IMR-90 (cell line): Measurements from ENCODE around the gene ACOT2. TPM values are rescaled to one million over a fixed set of nuclear protein-coding genes. Genes with fewer than 3 reads are reported as not detected.
A peak's percentile ranks its signal among the peaks of the same experiment; 100 is the strongest.
"Not testable (repeated sequence)": the region's sequence is repeated elsewhere in the genome, so short reads cannot be mapped to it uniquely, and the experiment has no call there.

ENCODE experiments used
- ATAC-seq: fragments of 200-7000 bp; cut with Tn5 transposase; 2 replicates; pipeline ENCODE4 v1.9.1; 2020; ENCODE audit warnings: low read depth, mild to moderate bottlenecking, moderate library complexity
- BruUV-seq: library from RNA; stranded (reverse); fragments of 400-500 nt; replicated peaks from 2 replicates; lab custom pipeline; 2021; lab: Mats Ljungman, UMichigan
- CTCF ChIA-PET: fragments of 300-600 bp; formaldehyde crosslinking; extraction: SDS; loops from one replicate; lab custom pipeline; 2021; ENCODE audit warnings: antibody characterized with exemption; lab: Yijun Ruan, JAX
- POLR2A ChIA-PET: fragments of 300-600 bp; sonication (Branson Sonifier 250); formaldehyde crosslinking; loops from one replicate; lab custom pipeline; 2022; ENCODE audit warnings: antibody characterized with exemption; ENCODE audit not compliant: unreplicated experiment; lab: Charles Lee
- DNase-seq: peaks from one replicate; pipeline ENCODE4 v3.0.0; 2013
- H2AFZ ChIP-seq: replicated peaks from 2 replicates; pipeline ENCODE3; 2013; ENCODE audit warnings: low read length, mild to moderate bottlenecking; ENCODE audit not compliant: poor library complexity
- H2AK5ac ChIP-seq: 2 replicates; pipeline ENCODE4 v1.6.1; 2013; ENCODE audit warnings: low read depth, low read length, inconsistent platforms
- H2AK9ac ChIP-seq: replicated peaks from 2 replicates; pipeline ENCODE3; 2013; ENCODE audit warnings: mild to moderate bottlenecking, low read depth, low read length, moderate library complexity; ENCODE audit not compliant: poor library complexity
- H2BK120ac ChIP-seq: 2 replicates; pipeline ENCODE4 v1.6.1; 2013; ENCODE audit warnings: low read depth, low read length, inconsistent platforms
- H2BK15ac ChIP-seq: 3 replicates; pipeline ENCODE4 v1.6.1; 2013; ENCODE audit warnings: low read depth, low read length, inconsistent platforms
- H2BK20ac ChIP-seq: 2 replicates; pipeline ENCODE4 v1.6.1; 2013; ENCODE audit warnings: low read depth, mild to moderate bottlenecking, inconsistent platforms, low read length, moderate library complexity
- H2BK5ac ChIP-seq: 2 replicates; pipeline ENCODE4 v1.6.1; 2013; ENCODE audit warnings: mild to moderate bottlenecking, low read depth, low read length, inconsistent platforms; ENCODE audit not compliant: poor library complexity, severe bottlenecking
- H3K14ac ChIP-seq: replicated peaks from 2 replicates; pipeline ENCODE4 v1.6.1; 2013; ENCODE audit warnings: low read depth, low read length, inconsistent platforms
- H3K18ac ChIP-seq: 2 replicates; pipeline ENCODE4 v1.6.1; 2013; ENCODE audit warnings: low read depth, low read length, control low read depth
- H3K23ac ChIP-seq: 2 replicates; pipeline ENCODE4 v1.6.1; 2013; ENCODE audit warnings: low read depth, low read length, inconsistent platforms
- H3K27ac ChIP-seq: 2 replicates; pipeline ENCODE4 v1.5.1; 2013; ENCODE audit warnings: mild to moderate bottlenecking, control low read depth, low read length; ENCODE audit not compliant: insufficient read depth
- H3K27me3 ChIP-seq: 2 replicates; pipeline ENCODE4 v1.6.1; 2013; ENCODE audit warnings: low read length; ENCODE audit not compliant: control insufficient read depth, insufficient read depth
- H3K36me3 ChIP-seq: 2 replicates; pipeline ENCODE4 v1.6.1; 2013; ENCODE audit warnings: low read length, mixed read lengths; ENCODE audit not compliant: control insufficient read depth, insufficient read depth
- H3K4ac ChIP-seq: 2 replicates; pipeline ENCODE4 v1.6.1; 2013; ENCODE audit warnings: low read depth, low read length, inconsistent platforms
- H3K4me1 ChIP-seq: 2 replicates; pipeline ENCODE4 v1.6.1; 2013; ENCODE audit warnings: low read length, mixed read lengths; ENCODE audit not compliant: control insufficient read depth, insufficient read depth
- H3K4me2 ChIP-seq: 2 replicates; pipeline ENCODE4 v1.6.1; 2013; ENCODE audit warnings: low read depth, mild to moderate bottlenecking, control low read depth, low read length, moderate library complexity
- H3K4me3 ChIP-seq: 2 replicates; pipeline ENCODE4 v1.5.1; 2013; ENCODE audit warnings: low read depth, mild to moderate bottlenecking, control low read depth, low read length, moderate library complexity; ENCODE audit not compliant: insufficient read depth
- H3K56ac ChIP-seq: 2 replicates; pipeline ENCODE4 v1.6.1; 2013; ENCODE audit warnings: low read length, inconsistent platforms; ENCODE audit not compliant: insufficient read depth; ENCODE audit errors: extremely low read depth
- H3K79me1 ChIP-seq, 2 experiments: 2 replicates each; pipeline ENCODE4 v1.6.1; 2013; ENCODE audit warnings: low read length in 2 of 2, inconsistent platforms in 1 of 2, low read depth in 1 of 2
- H3K9ac ChIP-seq: 2 replicates; pipeline ENCODE4 v1.6.1; 2013; ENCODE audit warnings: low read depth, low read length, control low read depth
- H3K9me1 ChIP-seq: 2 replicates; pipeline ENCODE4 v1.6.1; 2013; ENCODE audit warnings: low read length, inconsistent platforms; ENCODE audit not compliant: insufficient read depth
- H3K9me3 ChIP-seq: 2 replicates; pipeline ENCODE4 v1.6.1; 2013; ENCODE audit warnings: low read length; ENCODE audit not compliant: control insufficient read depth, insufficient read depth
- H4K20me1 ChIP-seq: 2 replicates; pipeline ENCODE4 v1.6.1; 2013; ENCODE audit warnings: low read length, inconsistent platforms; ENCODE audit not compliant: insufficient read depth
- H4K5ac ChIP-seq: 2 replicates; pipeline ENCODE4 v1.6.1; 2013; ENCODE audit warnings: mild to moderate bottlenecking, low read depth, low read length, control low read depth
- H4K8ac ChIP-seq, 2 experiments: 2 replicates each; pipeline ENCODE4 v1.6.1; 2013; ENCODE audit warnings: low read depth in 2 of 2, low read length in 2 of 2, control low read depth in 1 of 2, inconsistent platforms in 1 of 2
- H4K91ac ChIP-seq: 2 replicates; pipeline ENCODE4 v1.6.1; 2013; ENCODE audit warnings: low read depth, low read length, inconsistent platforms; ENCODE audit not compliant: insufficient read depth
- WGBS, 2 experiments: methylation state at CpG; one replicate each; pipeline versions ENCODE4 v1.1.5 to v1.1.7; 2013; ENCODE audit warnings: missing lambda C conversion rate in 2 of 2; ENCODE audit not compliant: insufficient read length in 1 of 2; ENCODE audit errors: extremely low coverage in 2 of 2; 5-methylcytosine and 5-hydroxymethylcytosine counted together
- dilution Hi-C: fragments of 300-500 bp; cut with HindIII; formaldehyde crosslinking; loops from one replicate; pipeline ENCODE4 v1.14.3; 2018; ENCODE audit warnings: low sequenced_read_pairs; ENCODE audit not compliant: unreplicated experiment
- in situ Hi-C: fragments of 300-500 bp; cut with MboI; formaldehyde crosslinking; loops from 3 replicates; pipeline ENCODE4 v1.14.3; 2019; ENCODE audit warnings: low sequenced_read_pairs, inconsistent platforms, mixed read lengths
- intact Hi-C: fragments of 100-400 bp; cut with micrococcal nuclease; formaldehyde crosslinking; loops from 2 replicates; pipeline ENCODE4 v1.10.0; 2022
- polyA plus RNA-seq, 3 experiments: library from polyadenylated mRNA; depleted of rRNA; stranded (reverse); fragments of >200 nt; gene quantifications; 2 replicates each; pipeline ENCODE4 v1.2.3, GENCODE V29; 2012; ENCODE audit warnings: low replicate concordance in 1 of 3
- total RNA-seq: library from RNA; depleted of rRNA; stranded (reverse); fragments of >200 nt; gene quantifications from 2 replicates; pipeline ENCODE4 v1.2.3, GENCODE V29; 2012

ACOT2 gene
- total and polyA plus RNA-seq, 2 of the 4 experiments (the other 2 are of a cell fraction) = 24.7 to 33.1 TPM

GRCh38 chr14:73545353-73545752, 23.7 kb upstream of the ACOT2 start:
- H2AK9ac ChIP-seq, H2BK5ac ChIP-seq, H2AK5ac ChIP-seq, H3K4me3 ChIP-seq, H2BK120ac ChIP-seq, H3K79me1 ChIP-seq, H2AFZ ChIP-seq, H4K8ac ChIP-seq, BruUV-seq, DNase-seq, H3K4ac ChIP-seq, H4K5ac ChIP-seq, H3K27ac ChIP-seq, H3K4me1 ChIP-seq, POLR2A ChIA-PET, H3K23ac ChIP-seq, H3K14ac ChIP-seq, H2BK20ac ChIP-seq, H4K20me1 ChIP-seq, H4K91ac ChIP-seq, H3K56ac ChIP-seq, intact Hi-C loops, H2BK15ac ChIP-seq, H3K4me2 ChIP-seq, H3K36me3 ChIP-seq, H3K9me1 ChIP-seq, H3K9ac ChIP-seq, H3K27me3 ChIP-seq, dilution Hi-C loops, H3K9me3 ChIP-seq, H3K18ac ChIP-seq, in situ Hi-C loops: not testable (repeated sequence)
- WGBS, 2 experiments = no CpG with 5 or more reads among the region's 1 CpG
- CTCF ChIA-PET = interaction anchor here (0.7 kb wide), 1 partner anchor 386 kb away, joined by 3 read pairs; no protein-coding TSS in a partner anchor
- peak; percentile 65 for ATAC-seq

GRCh38 chr14:73549097-73549496, 19.9 kb upstream of the ACOT2 start:
- H3K9me3 ChIP-seq, H3K27me3 ChIP-seq, H3K56ac ChIP-seq, POLR2A ChIA-PET, H3K9ac ChIP-seq, H3K4ac ChIP-seq, BruUV-seq, intact Hi-C loops, DNase-seq, H3K9me1 ChIP-seq, in situ Hi-C loops, H2BK20ac ChIP-seq, H3K18ac ChIP-seq, ATAC-seq, H4K5ac ChIP-seq, H2AK5ac ChIP-seq, H2BK120ac ChIP-seq, H4K8ac ChIP-seq, H2BK15ac ChIP-seq, H2BK5ac ChIP-seq, H2AFZ ChIP-seq, dilution Hi-C loops, H3K4me3 ChIP-seq, H4K20me1 ChIP-seq, CTCF ChIA-PET, H3K4me2 ChIP-seq, H3K79me1 ChIP-seq, H3K27ac ChIP-seq, H3K23ac ChIP-seq, H4K91ac ChIP-seq, H3K4me1 ChIP-seq, H2AK9ac ChIP-seq, H3K14ac ChIP-seq, H3K36me3 ChIP-seq: not testable (repeated sequence)
- WGBS, 2 experiments = no CpG with 5 or more reads among the region's 3 CpGs
